Colonic mucosa (tissue), 4 donors: Measurements from ENCODE around the gene CCDC148. TPM values are rescaled to one million over a fixed set of nuclear protein-coding genes. Genes with fewer than 3 reads are reported as not detected.
A peak's percentile ranks its signal among the peaks of the same experiment; 100 is the strongest.

ENCODE experiments used
- DNase-seq: peaks from one replicate; pipeline ENCODE4 v3.0.0-alpha.2; 2020
- H3K27ac ChIP-seq: fragments of 200-600 bp; one replicate; pipeline ENCODE4 v1.8.0; 2021
- H3K27me3 ChIP-seq: fragments of 200-600 bp; one replicate; pipeline ENCODE4 v1.8.0; 2021
- H3K36me3 ChIP-seq: fragments of 200-600 bp; one replicate; pipeline ENCODE4 v1.8.0; 2021
- H3K4me1 ChIP-seq: fragments of 200-600 bp; one replicate; pipeline ENCODE4 v1.8.0; 2021; ENCODE audit warnings: mild to moderate bottlenecking
- H3K4me3 ChIP-seq: fragments of 200-600 bp; one replicate; pipeline ENCODE4 v1.8.0; 2021
- H3K9ac ChIP-seq, 2 donors: one replicate each; pipeline ENCODE4 v1.7.0; 2013; ENCODE audit warnings: control low read depth in 2 of 2, low read depth in 2 of 2, low read length in 2 of 2
- H3K9me3 ChIP-seq: fragments of 200-600 bp; one replicate; pipeline ENCODE4 v1.8.0; 2021
- CTCF ChIP-seq: fragments of 200-600 bp; IDR thresholded peaks from one replicate; pipeline ENCODE4 v1.8.0; 2022; ENCODE audit warnings: antibody characterized with exemption, mild to moderate bottlenecking
- intact Hi-C: fragments of 100-400 bp; cut with DNase I; formaldehyde crosslinking; loops from one replicate; pipeline ENCODE4 v1.14.1; 2022
- total RNA-seq, 2 donors: library from RNA; stranded (reverse); fragmentation: NEBNext Ultra II Directional in 1 of 2; extraction: Animal tissue kit (Norgen Biotek cat#: 25700) in 1 of 2; gene quantifications; one replicate each; pipeline ENCODE4 v1.2.1, GENCODE V29; 2021
- donor health status: healthy.
- donor health status: DM: no; HTN: no; CAD: no.
- donor health status: DM: no; HTN: no; CAD: no.

Gene CCDC148
- total RNA-seq, 2 donors from 2014 or later = 0.13 to 0.49 TPM

GRCh38 chr2:158127380-158127804, 329.2 kb downstream of the CCDC148 start:
- no peak for TF ChIP-seq CTCF
- H3K9me3 ChIP-seq = no peaks in the 10 kb centered on the region
- no peaks in the 10 kb centered on the region for H3K36me3 ChIP-seq
- no peak for DNase-seq
- H3K4me1 ChIP-seq = peaks cover 8% of the 10 kb centered on the region
- H3K4me3 ChIP-seq = no peak overlapping the region
- peak overlapping the region; percentile 38 for H3K27ac ChIP-seq
- H3K27me3 ChIP-seq = no peaks in the 10 kb centered on the region
- intact Hi-C loops = no loop called here
- H3K9ac ChIP-seq = no peak overlapping the region

- intact Hi-C loops = no loop called here
- Histone ChIP-seq H3K36me3 (no peaks in the 10 kb centered on the region), H3K4me3 (no peak overlapping the region), H3K27me3 (no peaks in the 10 kb centered on the region), H3K4me1 (peaks cover 8% of the 10 kb centered on the region), H3K27ac (no peak overlapping the region), H3K9me3 (no peaks in the 10 kb centered on the region), H3K9ac (no peak overlapping the region)
- DNase-seq = no peak
- no peak for TF ChIP-seq CTCF
Observed at GRCh38 chr2:158125756-158126498, 330.6 kb downstream of the CCDC148 start.

GRCh38 chr2:158124896-158125295, 331.7 kb downstream of the CCDC148 start:
- TF ChIP-seq CTCF = no peak
- peaks cover 8% of the 10 kb centered on the region for H3K4me1 ChIP-seq
- H3K9me3 ChIP-seq = no peaks in the 10 kb centered on the region
- intact Hi-C loops = no loop called here
- H3K27ac ChIP-seq = no peak overlapping the region
- H3K4me3 ChIP-seq = no peak overlapping the region
- no peaks in the 10 kb centered on the region for H3K36me3 ChIP-seq
- DNase-seq = peak; percentile 72
- H3K9ac ChIP-seq = no peak overlapping the region
- no peaks in the 10 kb centered on the region for H3K27me3 ChIP-seq

Other genes with a start within 250 kb of the CCDC148 start
- 10 to 100 TPM; 43.7 to 67.3 TPM for gene PKP4, start 199 bp upstream of the CCDC148 start, total RNA-seq